Astrocyte (in vitro differentiated cells and primary cell): Measurements from ENCODE around the gene IGF1R. TPM values are rescaled to one million over a fixed set of nuclear protein-coding genes. Genes with fewer than 3 reads are reported as not detected.

Experiments used
- DNase-seq: peaks from one replicate; pipeline ENCODE4 v3.0.0-alpha.2; 2010; ENCODE audit warnings: low read depth
- FAIRE-seq: peaks from 2 replicates; lab custom pipeline; 2011; peaks lifted over from hg19 to GRCh38; lab: Jason Lieb, UNC
- H2AFZ ChIP-seq: 2 replicates; pipeline ENCODE4 v1.6.0; 2012; ENCODE audit warnings: low read depth, low read length, inconsistent platforms
- H3K27ac ChIP-seq: 2 replicates; pipeline ENCODE4 v1.5.1; 2011; ENCODE audit warnings: low read depth, low read length, inconsistent platforms
- H3K27me3 ChIP-seq: 2 replicates; pipeline ENCODE4 v1.6.0; 2011; ENCODE audit warnings: low read length, inconsistent platforms; ENCODE audit not compliant: insufficient read depth
- H3K36me3 ChIP-seq: 2 replicates; pipeline ENCODE4 v1.5.1; 2011; ENCODE audit warnings: low read length, inconsistent platforms; ENCODE audit not compliant: insufficient read depth
- H3K4me1 ChIP-seq: 2 replicates; pipeline ENCODE4 v1.5.1; 2011; ENCODE audit warnings: low read length, inconsistent platforms; ENCODE audit not compliant: insufficient read depth
- H3K4me2 ChIP-seq: 2 replicates; pipeline ENCODE4 v1.6.0; 2012; ENCODE audit warnings: low read length, inconsistent platforms
- H3K4me3 ChIP-seq: 2 replicates; pipeline ENCODE4 v1.5.1; 2011; ENCODE audit warnings: low read depth, mild to moderate bottlenecking, low read length, inconsistent platforms; ENCODE audit not compliant: insufficient read depth
- H3K79me2 ChIP-seq: 2 replicates; pipeline ENCODE4 v1.6.0; 2012; ENCODE audit warnings: mild to moderate bottlenecking, low read length, inconsistent platforms; ENCODE audit not compliant: insufficient read depth
- H3K9ac ChIP-seq: 2 replicates; pipeline ENCODE4 v1.6.0; 2012; ENCODE audit warnings: mild to moderate bottlenecking, low read length, inconsistent platforms
- H3K9me3 ChIP-seq: 2 replicates; pipeline ENCODE4 v1.5.1; 2012; ENCODE audit warnings: low read depth, mild to moderate bottlenecking, low read length, inconsistent platforms; ENCODE audit not compliant: insufficient read depth
- H4K20me1 ChIP-seq: 2 replicates; pipeline ENCODE4 v1.6.0; 2012; ENCODE audit warnings: low read length, inconsistent platforms; ENCODE audit not compliant: insufficient read depth
- H3K27ac Mint-ChIP-seq: one replicate; pipeline ENCODE4 v1.8.0; 2021; ENCODE audit warnings: mild to moderate bottlenecking, mixed read lengths; ENCODE audit not compliant: unreplicated experiment
- H3K27me3 Mint-ChIP-seq: one replicate; pipeline ENCODE4 v1.8.0; 2021; ENCODE audit warnings: low read depth, mixed read lengths; ENCODE audit not compliant: unreplicated experiment
- H3K36me3 Mint-ChIP-seq: one replicate; pipeline ENCODE4 v1.8.0; 2021; ENCODE audit warnings: low read depth, mixed read lengths; ENCODE audit not compliant: unreplicated experiment
- H3K4me1 Mint-ChIP-seq: one replicate; pipeline ENCODE4 v1.8.0; 2021; ENCODE audit warnings: low read depth, mixed read lengths; ENCODE audit not compliant: unreplicated experiment
- H3K4me3 Mint-ChIP-seq: one replicate; pipeline ENCODE4 v1.8.0; 2021; ENCODE audit warnings: mild to moderate bottlenecking, moderate library complexity, mixed read lengths; ENCODE audit not compliant: unreplicated experiment
- H3K9me3 Mint-ChIP-seq: one replicate; pipeline ENCODE4 v1.8.0; 2021; ENCODE audit warnings: mild to moderate bottlenecking, mixed read lengths; ENCODE audit not compliant: unreplicated experiment
- CTCF ChIP-seq: IDR thresholded peaks from 2 replicates; pipeline ENCODE4 v1.5.1; 2011; ENCODE audit warnings: low read depth, mild to moderate bottlenecking, inconsistent platforms, low read length, moderate library complexity; ENCODE audit not compliant: insufficient read depth
- EZH2 ChIP-seq: IDR thresholded peaks from 2 replicates; pipeline ENCODE4 v1.6.1; 2012; ENCODE audit warnings: mild to moderate bottlenecking, low read length, inconsistent platforms; ENCODE audit not compliant: insufficient read depth
- total RNA-seq: library from RNA; stranded (reverse); gene quantifications from 2 replicates; pipeline ENCODE4 v1.2.1, GENCODE V29; 2021

IGF1R gene
- total RNA-seq, 1 donor from 2014 or later, result 270 TPM

- Mint-ChIP-seq H3K9me3 (no peaks in the 10 kb centered on the region), H3K4me3 (no peak overlapping the region), H3K27ac (no peak overlapping the region), H3K4me1 (peaks cover 14% of the 10 kb centered on the region), H3K36me3 (peaks cover 38% of the 10 kb centered on the region), H3K27me3 (no peaks in the 10 kb centered on the region)
- Histone ChIP-seq H3K9ac (no peak overlapping the region), H3K79me2 (peaks cover 7% of the 10 kb centered on the region), H3K9me3 (no peaks in the 10 kb centered on the region), H3K27me3 (no peaks in the 10 kb centered on the region), H3K27ac (no peak overlapping the region), H4K20me1 (peaks cover 20% of the 10 kb centered on the region), H2AFZ (no peak overlapping the region), H3K4me2 (no peak overlapping the region), H3K4me3 (no peak overlapping the region), H3K4me1 (peaks cover 8% of the 10 kb centered on the region), H3K36me3 (peaks cover 57% of the 10 kb centered on the region)
- TF ChIP-seq CTCF, result no peak
- TF ChIP-seq EZH2, result no peak
- DNase-seq (no peak), FAIRE-seq (no peak)
Measured at GRCh38 chr15:98938799-98939198, 290.5 kb downstream of the IGF1R start.

- FAIRE-seq, result no peak
Measured at GRCh38 chr15:98939311-98940080, 291.2 kb downstream of the IGF1R start.

More at GRCh38 chr15:98939311-98940080, 291.2 kb downstream of the IGF1R start:
- Histone ChIP-seq H3K27me3 (no peaks in the 10 kb centered on the region), H2AFZ (no peak overlapping the region), H3K36me3 (peaks cover 64% of the 10 kb centered on the region), H4K20me1 (peaks cover 27% of the 10 kb centered on the region), H3K9me3 (no peaks in the 10 kb centered on the region), H3K27ac (no peak overlapping the region), H3K4me3 (no peak overlapping the region), H3K4me2 (no peak overlapping the region), H3K4me1 (peaks cover 8% of the 10 kb centered on the region), H3K9ac (no peak overlapping the region), H3K79me2 (peaks cover 11% of the 10 kb centered on the region)
- no peak for TF ChIP-seq EZH2
- no peak for TF ChIP-seq CTCF
- Mint-ChIP-seq H3K27ac (no peak overlapping the region), H3K4me1 (peaks cover 18% of the 10 kb centered on the region), H3K9me3 (no peaks in the 10 kb centered on the region), H3K4me3 (no peak overlapping the region), H3K27me3 (no peaks in the 10 kb centered on the region), H3K36me3 (peaks cover 36% of the 10 kb centered on the region)
- DNase-seq, result no peak
